Measurements from ENCODE around the gene SMC1B.

GRCh38 chr22:45441138-45441537 is 27.7 kb upstream of the SMC1B start:
- TF ChIP-seq CTCF (IDR thresholded peaks at IDR 0.05) (peak; percentile 64), EZH2phosphoT487 (IDR thresholded peaks at IDR 0.05) (no peak)

Data from neural progenitor cell (in vitro differentiated cells).